Measurements from ENCODE around the gene MYBBP1A.
"Not testable (repeated sequence)": the region's sequence is repeated elsewhere in the genome, so short reads cannot be mapped to it uniquely, and the experiment has no call there.

MYBBP1A gene

DNA sequence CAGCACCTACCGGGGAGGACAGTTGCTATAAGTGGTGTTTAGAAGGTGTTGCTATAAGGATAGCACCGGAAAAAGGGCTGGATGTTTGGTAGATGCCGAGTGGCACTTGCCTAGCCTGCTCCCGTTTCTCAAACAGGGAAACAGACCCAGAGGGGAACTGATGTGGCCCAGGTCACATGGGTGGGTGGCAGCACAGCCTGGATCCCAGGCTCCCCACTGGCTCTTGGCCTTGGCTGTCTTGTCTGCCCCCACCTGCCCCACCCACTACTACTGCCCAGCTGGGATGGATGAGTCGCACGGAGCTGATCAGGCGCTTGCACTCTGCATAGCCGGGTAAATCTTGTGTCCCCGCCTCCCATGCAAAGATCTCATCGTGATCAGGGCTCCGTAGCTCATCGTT is 36.3 kb upstream of the MYBBP1A start:
- no peak overlapping the region for H3K4me2 ChIP-seq
- no peaks in the 10 kb centered on the region for H3K36me3 ChIP-seq (ENCODE audit: insufficient read depth)
- H3K4me3 ChIP-seq (IDR thresholded peaks at IDR 0.05; ENCODE audit: insufficient read depth, low read depth, low read length) = no peak overlapping the region
- H3K4me1 ChIP-seq (ENCODE audit: low read depth, poor library complexity, severe bottlenecking) = no peaks in the 10 kb centered on the region
- H3K27ac ChIP-seq = no peak overlapping the region
- TF ChIP-seq, protein P1, sequence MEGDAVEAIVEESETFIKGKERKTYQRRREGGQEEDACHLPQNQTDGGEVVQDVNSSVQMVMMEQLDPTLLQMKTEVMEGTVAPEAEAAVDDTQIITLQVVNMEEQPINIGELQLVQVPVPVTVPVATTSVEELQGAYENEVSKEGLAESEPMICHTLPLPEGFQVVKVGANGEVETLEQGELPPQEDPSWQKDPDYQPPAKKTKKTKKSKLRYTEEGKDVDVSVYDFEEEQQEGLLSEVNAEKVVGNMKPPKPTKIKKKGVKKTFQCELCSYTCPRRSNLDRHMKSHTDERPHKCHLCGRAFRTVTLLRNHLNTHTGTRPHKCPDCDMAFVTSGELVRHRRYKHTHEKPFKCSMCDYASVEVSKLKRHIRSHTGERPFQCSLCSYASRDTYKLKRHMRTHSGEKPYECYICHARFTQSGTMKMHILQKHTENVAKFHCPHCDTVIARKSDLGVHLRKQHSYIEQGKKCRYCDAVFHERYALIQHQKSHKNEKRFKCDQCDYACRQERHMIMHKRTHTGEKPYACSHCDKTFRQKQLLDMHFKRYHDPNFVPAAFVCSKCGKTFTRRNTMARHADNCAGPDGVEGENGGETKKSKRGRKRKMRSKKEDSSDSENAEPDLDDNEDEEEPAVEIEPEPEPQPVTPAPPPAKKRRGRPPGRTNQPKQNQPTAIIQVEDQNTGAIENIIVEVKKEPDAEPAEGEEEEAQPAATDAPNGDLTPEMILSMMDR (conservative IDR thresholded peaks at IDR 0.05; ENCODE audit: low read depth, low read length) = no peak
- no peak overlapping the region for H2AFZ ChIP-seq (ENCODE audit: low read depth)
- peaks cover 41% of the 10 kb centered on the region for H3K27me3 ChIP-seq (ENCODE audit: insufficient read depth, low read depth)
- H4K20me1 ChIP-seq (ENCODE audit: insufficient read depth) = no peaks in the 10 kb centered on the region
- H3K9ac ChIP-seq = no peak overlapping the region
- no peaks in the 10 kb centered on the region for H3K79me2 ChIP-seq (ENCODE audit: insufficient read depth, low read depth)

DNA sequence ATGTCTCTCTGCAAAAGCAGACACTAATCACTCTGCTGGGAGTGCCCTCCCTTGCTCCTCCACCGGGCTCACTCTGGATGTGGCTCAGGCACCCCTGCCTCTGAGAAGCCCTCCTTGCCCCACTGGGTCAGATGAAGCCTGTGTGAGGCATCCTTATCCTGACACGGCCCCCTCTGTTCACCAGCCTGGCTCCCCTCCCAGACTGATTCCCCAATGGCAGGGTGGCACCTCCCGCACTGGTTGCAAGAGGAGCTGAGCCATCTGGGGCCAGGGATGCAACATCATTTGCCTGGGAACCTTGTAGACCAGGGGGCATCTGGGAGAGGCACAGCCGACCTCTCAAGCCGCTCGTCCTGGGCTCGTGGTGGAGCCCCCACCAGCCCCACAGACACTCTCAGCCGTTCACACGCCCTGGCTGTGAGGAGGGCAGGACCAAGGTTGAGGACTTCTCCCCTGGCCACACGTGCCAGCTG is 35.8 kb upstream of the MYBBP1A start:
- H3K9ac ChIP-seq = no peak overlapping the region
- TF ChIP-seq, protein P1 (conservative IDR thresholded peaks at IDR 0.05; ENCODE audit: low read depth, low read length) = no peak
- H3K79me2 ChIP-seq (ENCODE audit: insufficient read depth, low read depth) = no peaks in the 10 kb centered on the region

DNA sequence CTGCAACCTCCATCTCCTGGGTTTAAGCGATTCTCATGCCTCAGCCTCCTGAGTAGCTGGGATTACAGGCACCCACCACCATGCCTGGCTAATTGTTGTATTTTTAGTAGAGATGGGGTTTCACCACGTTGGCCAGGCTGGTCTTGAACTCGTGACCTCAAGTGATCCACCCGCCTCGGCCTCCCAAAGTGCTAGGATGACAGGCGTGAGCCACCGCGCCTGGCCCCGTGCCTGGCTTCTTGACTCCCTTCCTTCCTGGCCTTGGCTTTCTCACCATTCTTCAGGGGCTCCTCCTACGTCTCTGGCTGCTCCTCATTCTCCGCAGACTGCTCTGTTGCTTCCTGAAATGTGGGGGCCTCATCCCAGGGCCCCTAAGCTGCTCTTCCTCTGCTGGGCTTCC is 34.9 kb upstream of the MYBBP1A start:
- H3K4me3 ChIP-seq (IDR thresholded peaks at IDR 0.05; ENCODE audit: insufficient read depth, low read depth, low read length); H3K4me1 ChIP-seq (ENCODE audit: low read depth, poor library complexity, severe bottlenecking); H3K79me2 ChIP-seq (ENCODE audit: insufficient read depth, low read depth); H3K9ac ChIP-seq; H4K20me1 ChIP-seq (ENCODE audit: insufficient read depth); H3K4me2 ChIP-seq; H3K27ac ChIP-seq; H3K36me3 ChIP-seq (ENCODE audit: insufficient read depth); H2AFZ ChIP-seq (ENCODE audit: low read depth): not testable (repeated sequence)
- H3K27me3 ChIP-seq (ENCODE audit: insufficient read depth, low read depth) = peaks cover 44% of the 10 kb centered on the region

More for the DNA sequence above, 35.8 kb upstream of the MYBBP1A start:
- no peak overlapping the region for H3K4me2 ChIP-seq
- no peak overlapping the region for H2AFZ ChIP-seq (ENCODE audit: low read depth)
- no peaks in the 10 kb centered on the region for H4K20me1 ChIP-seq (ENCODE audit: insufficient read depth)
- peaks cover 44% of the 10 kb centered on the region for H3K27me3 ChIP-seq (ENCODE audit: insufficient read depth, low read depth)
- H3K36me3 ChIP-seq (ENCODE audit: insufficient read depth) = no peaks in the 10 kb centered on the region
- no peak overlapping the region for H3K4me3 ChIP-seq (IDR thresholded peaks at IDR 0.05; ENCODE audit: insufficient read depth, low read depth, low read length)
- H3K4me1 ChIP-seq (ENCODE audit: low read depth, poor library complexity, severe bottlenecking) = no peaks in the 10 kb centered on the region
- H3K27ac ChIP-seq = no peak overlapping the region

- Histone ChIP-seq H2AFZ (ENCODE audit: low read depth) (no peak overlapping the region), H3K4me2 (no peak overlapping the region), H3K4me3 (IDR thresholded peaks at IDR 0.05; ENCODE audit: insufficient read depth, low read depth, low read length) (no peak overlapping the region), H3K79me2 (ENCODE audit: insufficient read depth, low read depth) (no peaks in the 10 kb centered on the region), H3K36me3 (ENCODE audit: insufficient read depth) (no peaks in the 10 kb centered on the region), H3K9ac (no peak overlapping the region), H3K27me3 (ENCODE audit: insufficient read depth, low read depth) (peaks cover 41% of the 10 kb centered on the region), H4K20me1 (ENCODE audit: insufficient read depth) (no peaks in the 10 kb centered on the region), H3K27ac (no peak overlapping the region), H3K4me1 (ENCODE audit: low read depth, poor library complexity, severe bottlenecking) (no peaks in the 10 kb centered on the region)
- TF ChIP-seq, protein P1 (conservative IDR thresholded peaks at IDR 0.05; ENCODE audit: low read depth, low read length) = no peak
Observed at GRCh38 chr17:4588898-4589625, 33.9 kb upstream of the MYBBP1A start.

DNA sequence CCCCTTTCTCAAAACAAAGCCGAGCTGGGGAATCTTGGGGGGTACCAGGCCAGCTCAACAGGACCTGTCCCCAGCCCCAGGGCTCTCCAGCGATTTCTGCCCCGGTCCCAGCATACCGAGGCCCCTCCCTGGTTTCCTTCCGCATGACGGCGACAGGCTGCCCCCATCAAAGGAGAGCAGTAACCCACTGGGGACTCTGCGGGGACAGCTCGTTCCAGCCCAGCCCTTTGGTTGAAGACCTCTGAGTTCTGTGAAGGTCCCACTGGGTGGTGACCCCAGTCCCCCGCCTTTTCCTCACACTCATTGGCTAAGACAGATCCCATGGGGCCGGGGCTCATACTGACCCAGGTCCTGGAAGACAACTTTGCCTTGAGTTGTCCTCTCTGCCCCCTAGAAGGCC is 33.2 kb upstream of the MYBBP1A start:
- Histone ChIP-seq H3K9ac (no peak overlapping the region), H2AFZ (ENCODE audit: low read depth) (no peak overlapping the region), H3K4me2 (no peak overlapping the region), H3K79me2 (ENCODE audit: insufficient read depth, low read depth) (no peaks in the 10 kb centered on the region), H3K27me3 (ENCODE audit: insufficient read depth, low read depth) (peaks cover 47% of the 10 kb centered on the region), H3K27ac (no peak overlapping the region), H3K4me3 (IDR thresholded peaks at IDR 0.05; ENCODE audit: insufficient read depth, low read depth, low read length) (no peak overlapping the region), H4K20me1 (ENCODE audit: insufficient read depth) (no peaks in the 10 kb centered on the region), H3K4me1 (ENCODE audit: low read depth, poor library complexity, severe bottlenecking) (no peaks in the 10 kb centered on the region), H3K36me3 (ENCODE audit: insufficient read depth) (no peaks in the 10 kb centered on the region)
- TF ChIP-seq, protein P1 (conservative IDR thresholded peaks at IDR 0.05; ENCODE audit: low read depth, low read length) = no peak

All from KMS-11 (cell line).